Measurements from ENCODE around the gene C22orf39.

- no peak for TF ChIP-seq CTCF (IDR thresholded peaks at IDR 0.05)
- no peak for TF ChIP-seq POLR2A (IDR thresholded peaks at IDR 0.05; ENCODE audit: low read depth)
Observed at GRCh38 chr22:19478045-19478900, 30.8 kb upstream of the C22orf39 start.
